ENCODE data around the gene CKLF. TPM values are rescaled to one million over a fixed set of nuclear protein-coding genes. Genes with fewer than 3 reads are reported as not detected.
"Not testable (repeated sequence)": the region's sequence is repeated elsewhere in the genome, so short reads cannot be mapped to it uniquely, and the experiment has no call there.

CKLF gene
- polyA plus RNA-seq, 3 donors from 2014 or later, result 226 to 318 (median 229) TPM

- Mint-ChIP-seq H3K36me3 (peaks cover 0 to 15% (median 5%) of the 10 kb centered on the region in 3 donors), H3K27me3 (ENCODE audit: low read depth in 3 of 3) (peaks cover 11 to 26% (median 14%) of the 10 kb centered on the region in 3 donors), H3K27ac (peak overlapping the region; percentile 91 to 97 (median 94)), H3K4me1 (peaks cover 81 to 90% of the 10 kb centered on the region in 2 donors), H3K9me3 (no peaks in the 10 kb centered on the region), H3K4me3 (peak overlapping the region; percentile 95 to 97 (median 96))
- no peak for DNase-seq
These were observed 847 bp downstream of the CKLF start for GRCh38 chr16:66553223-66553622.

- peak overlapping the region; percentile 91 to 97 (median 94) for H3K27ac Mint-ChIP-seq
- H3K4me1 Mint-ChIP-seq, result peaks cover 81 to 90% of the 10 kb centered on the region in 2 donors
- peaks cover 0 to 20% (median 9%) of the 10 kb centered on the region in 3 donors for H3K36me3 Mint-ChIP-seq
- H3K4me3 Mint-ChIP-seq, result peak overlapping the region; percentile 95 to 97 (median 96)
- H3K27me3 Mint-ChIP-seq (ENCODE audit: low read depth in 3 of 3), result peaks cover 11 to 26% (median 14%) of the 10 kb centered on the region in 3 donors
- H3K9me3 Mint-ChIP-seq, result no peaks in the 10 kb centered on the region
- DNase-seq, result no peak
These were observed 1.6 kb downstream of the CKLF start for GRCh38 chr16:66554021-66554420.

- no peak for DNase-seq
- H3K4me3 Mint-ChIP-seq, result peak overlapping the region; percentile 95 to 97 (median 96)
- H3K4me1 Mint-ChIP-seq, result peaks cover 81 to 91% of the 10 kb centered on the region in 2 donors
- H3K36me3 Mint-ChIP-seq, result peaks cover 0 to 21% (median 9%) of the 10 kb centered on the region in 3 donors
- no peaks in the 10 kb centered on the region for H3K9me3 Mint-ChIP-seq
- H3K27me3 Mint-ChIP-seq (ENCODE audit: low read depth in 3 of 3), result peaks cover 11 to 26% (median 14%) of the 10 kb centered on the region in 3 donors
- peak overlapping the region; percentile 91 to 97 (median 94) for H3K27ac Mint-ChIP-seq
These were observed 2.1 kb downstream of the CKLF start for GRCh38 chr16:66554495-66554894.

GRCh38 chr16:66560107-66560506 lies 7.7 kb downstream of the CKLF start:
- H3K27ac Mint-ChIP-seq, result peak overlapping the region; percentile 69 to 95 (median 94)
- no peaks in the 10 kb centered on the region for H3K27me3 Mint-ChIP-seq (ENCODE audit: low read depth in 3 of 3)
- DNase-seq, result no peak
- H3K9me3 Mint-ChIP-seq, result no peaks in the 10 kb centered on the region
- H3K36me3 Mint-ChIP-seq, result peaks cover 9 to 35% (median 24%) of the 10 kb centered on the region in 3 donors
- peak overlapping the region; percentile 36 to 79 (median 57) for H3K4me3 Mint-ChIP-seq
- H3K4me1 Mint-ChIP-seq, result peaks cover 80 to 95% of the 10 kb centered on the region in 2 donors

- Mint-ChIP-seq H3K9me3 (no peaks in the 10 kb centered on the region), H3K36me3 (peaks cover 17 to 42% (median 31%) of the 10 kb centered on the region in 3 donors), H3K4me1 (peaks cover 73 to 88% of the 10 kb centered on the region in 2 donors), H3K27ac (peak overlapping the region; percentile 69 to 95 (median 94)), H3K27me3 (ENCODE audit: low read depth in 3 of 3) (no peaks in the 10 kb centered on the region), H3K4me3 (peak overlapping the region; percentile 52 to 84 (median 72))
- DNase-seq, result no peak
These were observed 9.2 kb downstream of the CKLF start for GRCh38 chr16:66561381-66562080.

GRCh38 chr16:66562409-66562808 lies 10.0 kb downstream of the CKLF start:
- peaks cover 22 to 49% (median 34%) of the 10 kb centered on the region in 3 donors for H3K36me3 Mint-ChIP-seq
- no peaks in the 10 kb centered on the region for H3K9me3 Mint-ChIP-seq
- H3K4me3 Mint-ChIP-seq, result peak overlapping the region; percentile 52 to 84 (median 66)
- no peak for DNase-seq
- H3K27ac Mint-ChIP-seq, result peak overlapping the region; percentile 69 to 95 (median 93)
- H3K4me1 Mint-ChIP-seq, result peaks cover 72 to 85% of the 10 kb centered on the region in 2 donors
- no peaks in the 10 kb centered on the region for H3K27me3 Mint-ChIP-seq (ENCODE audit: low read depth in 3 of 3)

GRCh38 chr16:66562986-66563385 lies 10.6 kb downstream of the CKLF start:
- Mint-ChIP-seq H3K27me3 (ENCODE audit: low read depth in 3 of 3) (no peaks in the 10 kb centered on the region), H3K27ac (peak overlapping the region; percentile 69 to 95 (median 93)), H3K4me1 (peaks cover 68 to 85% of the 10 kb centered on the region in 2 donors), H3K9me3 (no peaks in the 10 kb centered on the region), H3K36me3 (peaks cover 26 to 52% (median 37%) of the 10 kb centered on the region in 3 donors), H3K4me3 (peak overlapping the region; percentile 52 to 84 (median 66))
- no peak for DNase-seq

- peaks cover 60 to 79% of the 10 kb centered on the region in 2 donors for H3K4me1 Mint-ChIP-seq
- DNase-seq, result no peak
- H3K27ac Mint-ChIP-seq, result peak overlapping the region; percentile 69 to 95 (median 93)
- H3K4me3 Mint-ChIP-seq, result peak overlapping the region in 2 of 5 donors; percentile 66 to 84
- peaks cover 26 to 47% (median 33%) of the 10 kb centered on the region in 3 donors for H3K36me3 Mint-ChIP-seq
- no peaks in the 10 kb centered on the region for H3K9me3 Mint-ChIP-seq
- H3K27me3 Mint-ChIP-seq (ENCODE audit: low read depth in 3 of 3), result no peaks in the 10 kb centered on the region
These were observed 11.4 kb downstream of the CKLF start for GRCh38 chr16:66563574-66564334.

GRCh38 chr16:66566051-66566901 lies 13.9 kb downstream of the CKLF start, which contains the start of gene CMTM1:
Gene CMTM1 (plus strand): TSS chr16:66566439. CDS start chr16:66566514, 75 bp downstream.
- peaks cover 25 to 33% (median 26%) of the 10 kb centered on the region in 3 donors for H3K36me3 Mint-ChIP-seq
- H3K4me1 Mint-ChIP-seq, result peaks cover 43 to 79% of the 10 kb centered on the region in 2 donors
- H3K4me3 Mint-ChIP-seq, result no peak within 1 kb of the TSS
- no peak for DNase-seq
- H3K9me3 Mint-ChIP-seq, result no peaks in the 10 kb centered on the region
- peak within 1 kb of the TSS in 5 of 6 donors; percentile 38 to 80 (median 60) for H3K27ac Mint-ChIP-seq
- no peaks in the 10 kb centered on the region for H3K27me3 Mint-ChIP-seq (ENCODE audit: low read depth in 3 of 3)

- H3K4me3 Mint-ChIP-seq; H3K9me3 Mint-ChIP-seq; H3K27me3 Mint-ChIP-seq (ENCODE audit: low read depth in 3 of 3); DNase-seq: not testable (repeated sequence)
- H3K36me3 Mint-ChIP-seq, result peaks cover 25 to 33% (median 26%) of the 10 kb centered on the region in 3 donors
- H3K4me1 Mint-ChIP-seq, result peaks cover 36 to 79% of the 10 kb centered on the region in 2 donors
- peak overlapping the region in 1 of 6 donors; percentile 38 for H3K27ac Mint-ChIP-seq
These were observed 14.9 kb downstream of the CKLF start for GRCh38 chr16:66567270-66567669.

GRCh38 chr16:66568355-66568754 lies 16.0 kb downstream of the CKLF start:
- H3K4me1 Mint-ChIP-seq, result peaks cover 34 to 79% of the 10 kb centered on the region in 2 donors
- H3K27ac Mint-ChIP-seq, result peak overlapping the region in 1 of 6 donors; percentile 24
- H3K9me3 Mint-ChIP-seq, result no peaks in the 10 kb centered on the region
- no peaks in the 10 kb centered on the region for H3K27me3 Mint-ChIP-seq (ENCODE audit: low read depth in 3 of 3)
- DNase-seq, result no peak
- no peak overlapping the region for H3K4me3 Mint-ChIP-seq
- peaks cover 25 to 33% (median 26%) of the 10 kb centered on the region in 3 donors for H3K36me3 Mint-ChIP-seq

GRCh38 chr16:66569131-66569530 lies 16.8 kb downstream of the CKLF start:
- no peak overlapping the region for H3K4me3 Mint-ChIP-seq
- H3K27me3 Mint-ChIP-seq (ENCODE audit: low read depth in 3 of 3), result no peaks in the 10 kb centered on the region
- H3K9me3 Mint-ChIP-seq, result no peaks in the 10 kb centered on the region
- peak overlapping the region in 4 of 6 donors; percentile 10 to 74 (median 18) for H3K27ac Mint-ChIP-seq
- no peak for DNase-seq
- H3K4me1 Mint-ChIP-seq, result peaks cover 28 to 74% of the 10 kb centered on the region in 2 donors
- peaks cover 22 to 30% (median 22%) of the 10 kb centered on the region in 3 donors for H3K36me3 Mint-ChIP-seq

Data from immature natural killer cell (primary cell).